GM19438 (cell line): ENCODE results near the gene DPCD.
"Not testable (repeated sequence)": the region's sequence is repeated elsewhere in the genome, so short reads cannot be mapped to it uniquely, and the experiment has no call there.

Experiments
- ATAC-seq: cut with Tn5 transposase; IDR thresholded peaks from one replicate; pipeline ENCODE4 v1.9.1; 2021; ENCODE audit warnings: low read depth; ENCODE audit not compliant: unreplicated experiment

The DPCD gene

DNA sequence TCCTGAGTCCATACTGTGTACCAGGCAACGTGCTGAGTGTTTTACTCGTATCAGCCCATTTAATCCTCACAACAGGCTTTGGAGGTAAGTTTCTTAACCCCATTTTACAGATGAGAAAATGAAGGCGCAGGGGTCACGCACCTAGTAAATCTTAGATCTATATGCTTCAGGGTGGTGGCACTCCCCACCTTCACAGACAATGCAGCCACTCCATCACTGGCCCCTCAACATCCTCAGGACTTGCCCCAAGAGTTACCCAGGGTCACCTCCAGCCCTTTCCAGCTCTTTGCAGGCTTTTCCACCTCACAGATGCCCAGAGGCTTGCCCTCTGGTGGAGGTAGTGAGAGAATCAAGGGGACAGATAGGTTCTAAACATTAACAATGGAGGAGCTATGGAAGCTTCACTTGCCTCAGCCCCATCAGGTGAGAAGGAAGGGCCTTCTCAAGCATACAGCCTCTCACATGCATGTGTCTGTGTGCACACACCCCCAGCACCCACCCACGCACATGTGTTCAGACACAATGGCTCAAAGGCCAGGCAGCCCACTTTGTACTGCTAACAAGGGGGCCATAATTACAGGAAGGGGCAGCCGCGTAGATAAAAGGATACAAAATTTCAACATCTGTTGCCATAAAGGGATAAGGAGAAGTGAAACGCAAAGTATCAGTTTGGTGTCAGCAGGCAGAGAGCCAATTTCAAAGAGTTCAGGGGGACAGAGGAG, 29.1 kb downstream of the DPCD start:
- ATAC-seq, result no peak

DNA sequence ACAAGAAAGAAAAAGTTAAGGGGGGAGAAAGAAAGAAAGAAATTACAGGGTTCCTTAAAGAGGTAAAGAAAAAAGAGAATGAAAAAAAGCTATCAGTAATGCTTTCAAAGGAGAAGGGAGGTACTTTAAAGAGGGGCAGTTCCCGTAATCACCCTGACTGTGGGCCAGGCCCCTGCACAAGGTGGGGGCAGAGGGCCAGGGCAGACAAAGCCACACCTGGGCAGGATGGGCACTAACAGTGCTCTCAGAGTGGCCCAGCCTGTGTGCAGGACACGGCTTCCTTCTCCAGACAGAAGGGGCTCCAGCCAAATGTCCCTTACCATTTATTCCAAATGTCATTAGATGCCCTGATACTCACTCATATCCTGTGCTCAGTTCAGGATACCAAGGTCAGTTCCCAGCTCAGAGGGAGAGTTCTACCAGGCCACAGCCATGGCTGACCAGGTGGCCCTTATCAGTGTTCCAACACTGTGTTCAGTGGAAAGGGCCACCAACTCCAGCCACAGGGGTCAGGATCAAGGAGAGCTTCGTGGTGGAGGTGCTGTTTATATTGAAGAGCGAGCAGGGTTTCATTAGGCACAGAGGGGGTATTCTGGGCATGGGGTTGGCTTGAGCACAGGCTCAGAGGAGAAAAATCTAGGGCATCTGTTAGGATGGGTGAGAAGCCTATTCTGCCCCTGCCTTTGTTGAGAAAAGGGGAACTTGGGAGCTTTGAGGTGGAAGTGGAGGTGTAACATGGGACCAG, 29.9 kb downstream of the DPCD start:
- no peak for ATAC-seq

DNA sequence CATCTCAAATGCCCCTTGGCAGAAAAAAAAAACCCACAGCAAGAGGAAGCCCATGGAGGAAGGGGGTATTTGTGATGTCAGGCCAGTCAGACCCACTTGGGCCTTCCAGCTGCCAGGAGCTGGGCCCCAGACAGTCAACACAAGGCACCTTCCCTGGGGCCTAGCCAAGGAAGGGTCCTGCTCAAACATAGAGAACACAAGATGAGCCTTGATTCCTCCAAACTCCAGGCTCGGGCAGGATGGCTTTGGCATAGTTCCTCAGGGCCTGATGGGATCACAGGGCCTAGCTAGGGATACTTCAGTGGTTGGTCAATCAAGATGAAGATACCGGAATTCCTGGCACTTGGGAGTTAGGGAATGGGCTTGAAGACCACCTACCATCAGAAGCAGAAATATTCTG, 30.8 kb downstream of the DPCD start:
- no peak for ATAC-seq

DNA sequence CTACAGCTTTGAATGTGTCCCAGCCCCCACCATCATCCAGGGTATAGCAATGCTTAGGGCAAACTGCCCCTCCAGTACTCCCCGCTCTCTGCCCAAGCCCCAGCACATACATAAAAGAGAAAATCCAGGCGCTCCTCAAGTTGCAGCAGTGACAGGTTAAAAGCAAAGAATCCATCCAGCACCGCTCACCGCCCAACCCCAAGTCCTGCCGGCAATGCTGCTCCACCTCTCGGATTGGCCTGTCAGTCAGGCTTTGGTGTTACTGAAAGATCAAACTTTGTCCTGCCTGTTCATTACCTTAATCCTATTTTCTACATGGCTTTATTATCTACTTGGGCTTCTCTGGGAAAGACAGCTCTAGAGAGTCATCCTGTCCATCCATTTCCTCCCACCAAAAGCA, 31.9 kb downstream of the DPCD start:
- ATAC-seq, result no peak

DNA sequence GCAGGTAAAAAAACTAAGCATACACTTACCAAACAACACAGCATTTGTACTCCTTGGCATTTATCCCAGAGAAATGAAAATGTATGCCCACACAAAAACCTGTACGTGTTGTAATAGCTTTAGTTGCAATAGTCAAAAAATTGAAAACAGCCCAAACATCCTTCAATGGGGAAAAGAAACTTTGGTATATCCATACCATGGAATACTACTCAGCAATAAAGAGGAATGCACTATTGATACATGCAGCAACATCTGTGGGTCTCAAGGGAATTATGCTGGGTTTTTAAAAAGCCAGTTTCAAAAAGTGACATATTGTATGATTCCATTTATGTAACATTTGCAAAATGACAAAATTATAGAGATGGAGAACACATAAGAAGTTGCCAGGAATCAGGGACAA, 35.4 kb downstream of the DPCD start:
- ATAC-seq, result no peak

DNA sequence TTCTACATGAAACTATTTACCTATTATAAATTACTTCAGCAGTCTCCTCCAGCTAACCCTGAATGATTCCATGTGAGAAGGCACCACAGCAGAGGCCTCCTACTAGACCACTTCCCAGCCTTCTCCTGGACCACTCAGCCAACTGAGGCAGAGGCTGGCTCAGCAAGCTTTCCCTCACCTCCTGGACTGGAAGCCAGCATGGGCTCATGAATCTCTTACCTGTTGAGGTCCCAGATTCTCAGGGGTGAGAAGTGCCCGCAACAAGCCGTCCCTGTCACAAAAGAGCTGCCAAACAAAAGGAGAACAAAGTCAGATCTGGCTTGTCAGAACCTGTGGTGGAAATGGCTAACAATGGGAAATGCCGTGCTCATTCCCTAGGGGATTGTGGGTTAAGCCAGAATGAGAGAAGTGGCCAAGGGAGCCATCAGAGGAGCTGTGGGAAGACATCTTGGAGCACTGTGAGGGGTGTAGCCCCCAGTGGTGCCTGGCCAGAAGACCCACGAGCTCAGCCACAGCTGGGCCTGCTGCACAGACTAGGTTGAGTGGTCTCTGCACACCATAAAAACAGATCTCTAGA, 36.5 kb downstream of the DPCD start:
- ATAC-seq, result no peak

DNA sequence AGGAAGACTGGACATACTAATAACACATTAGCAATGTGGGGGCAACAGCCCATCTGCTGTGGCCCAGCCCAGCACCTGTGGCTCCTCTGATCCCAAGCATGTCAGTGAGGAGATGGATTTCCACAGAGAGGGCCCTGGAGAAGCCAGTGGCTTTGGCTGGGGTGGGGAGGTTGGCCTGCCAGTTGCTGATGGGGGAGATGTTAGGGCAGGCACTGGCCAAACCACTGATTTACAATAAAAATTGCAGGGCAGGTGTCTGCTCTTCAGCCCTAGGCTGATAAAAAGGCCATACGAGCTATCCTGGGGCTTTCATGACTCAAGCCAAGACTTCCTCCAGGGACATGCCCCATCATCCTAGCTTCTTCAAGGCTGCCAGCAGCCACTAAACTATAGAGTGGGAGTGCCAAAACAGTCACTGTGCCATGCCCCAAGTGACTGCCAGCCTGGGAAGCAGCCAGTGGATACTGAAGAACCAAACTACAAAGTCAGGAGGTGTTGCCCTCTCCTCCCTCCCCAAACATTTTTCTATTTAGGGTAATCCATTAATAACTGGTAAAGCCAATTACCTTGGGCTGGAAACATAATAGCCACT, 37.8 kb downstream of the DPCD start:
- no peak for ATAC-seq

DNA sequence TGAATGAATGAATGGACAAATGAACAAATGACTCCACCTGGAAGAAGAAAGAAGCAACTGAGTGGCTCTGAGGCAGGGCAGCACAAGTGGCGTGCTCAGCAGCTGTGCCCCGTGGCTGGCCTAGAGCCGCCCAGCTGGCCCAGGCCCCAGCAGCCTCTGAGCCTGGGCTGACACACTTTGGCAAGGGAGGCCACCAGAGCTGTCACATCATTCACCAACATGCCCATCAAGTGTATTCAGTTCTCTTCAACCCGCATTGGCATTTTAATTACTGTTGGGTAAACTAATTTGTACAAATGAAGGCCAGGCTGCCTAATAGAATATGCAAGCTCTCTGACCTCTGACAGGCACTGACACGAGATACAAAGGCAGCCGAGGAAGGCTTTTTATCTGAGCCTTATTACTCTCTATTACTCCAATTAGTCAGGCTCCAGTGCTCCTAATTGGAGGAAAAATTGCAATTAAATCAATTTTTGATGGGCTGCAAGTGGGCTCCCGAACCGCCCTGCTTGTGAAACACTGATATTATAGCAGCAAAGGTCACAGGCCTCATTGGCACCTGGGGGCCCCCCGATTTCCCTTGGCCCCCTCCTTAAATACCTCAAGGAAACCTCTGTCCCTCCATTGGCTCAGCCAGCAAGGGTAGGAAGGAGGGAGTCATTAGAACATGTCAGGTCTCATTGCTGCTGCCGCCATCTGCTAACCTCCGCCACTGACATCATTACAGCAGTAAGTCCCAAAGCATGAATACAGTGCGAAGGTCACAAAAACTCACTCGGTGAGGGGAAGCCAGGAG, 41.9 kb downstream of the DPCD start:
- ATAC-seq, result no peak

DNA sequence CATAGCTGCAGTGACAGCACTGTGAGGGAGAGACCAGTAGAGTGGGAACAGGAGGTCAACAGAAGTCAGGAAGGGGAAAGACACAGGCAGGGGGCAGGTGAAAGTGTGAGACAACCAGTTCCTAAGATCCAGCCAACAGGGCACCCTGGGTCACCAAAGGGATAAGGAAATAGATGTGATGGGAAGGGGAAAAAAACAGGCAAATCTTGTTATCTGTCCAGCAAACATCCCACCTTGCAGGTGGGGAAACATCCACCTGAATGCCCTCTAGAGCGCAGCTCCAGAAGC, 42.5 kb downstream of the DPCD start:
- ATAC-seq, result no peak

DNA sequence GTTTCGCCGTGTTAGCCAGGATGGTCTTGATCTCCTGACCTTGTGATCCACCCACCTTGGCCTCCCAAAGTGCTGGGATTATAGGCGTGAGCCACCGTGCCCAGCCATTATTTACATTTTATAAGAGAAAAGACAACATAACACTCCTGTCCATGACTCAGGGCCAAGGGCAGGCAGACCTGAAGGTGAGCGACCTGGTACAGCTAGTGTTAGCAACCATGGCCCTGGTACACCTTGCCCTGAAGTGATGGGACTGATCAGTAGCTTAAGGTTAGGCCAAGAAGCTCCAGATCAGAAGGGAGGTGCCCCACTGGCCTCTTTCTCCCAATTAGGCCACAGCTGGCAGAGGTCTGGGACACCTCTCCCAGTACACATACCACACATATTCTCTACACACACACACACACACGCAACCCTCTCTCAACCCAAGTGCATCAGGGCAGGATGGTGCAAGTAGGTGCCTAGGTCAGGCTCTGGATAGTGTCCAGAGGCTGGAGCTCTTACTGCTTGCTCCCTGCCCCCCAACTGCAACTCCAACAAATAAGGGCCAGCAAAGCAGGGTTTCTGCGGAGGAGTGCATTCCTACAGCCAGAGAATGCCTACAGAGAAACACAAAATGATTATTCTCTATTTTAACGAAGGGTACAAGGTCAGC, 43.8 kb downstream of the DPCD start:
- ATAC-seq, result no peak

DNA sequence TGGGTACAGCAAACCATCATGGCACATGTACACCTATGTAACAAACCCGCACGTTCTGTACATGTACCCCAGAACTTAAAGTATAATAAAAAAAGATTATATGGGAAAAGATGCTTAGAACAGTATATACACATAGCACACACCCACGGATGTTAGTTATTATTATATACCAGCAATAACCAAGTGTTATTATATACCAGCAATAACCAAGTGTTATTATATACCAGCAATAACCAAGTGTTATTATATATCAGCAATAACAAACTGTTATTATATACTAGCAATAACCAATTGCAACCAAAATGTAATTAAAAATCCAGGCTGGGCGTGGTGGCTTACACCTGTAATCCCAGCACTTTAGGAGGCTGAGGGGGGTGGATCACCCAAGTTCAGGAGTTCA, 45.4 kb downstream of the DPCD start:
- not testable (repeated sequence) for ATAC-seq

DNA sequence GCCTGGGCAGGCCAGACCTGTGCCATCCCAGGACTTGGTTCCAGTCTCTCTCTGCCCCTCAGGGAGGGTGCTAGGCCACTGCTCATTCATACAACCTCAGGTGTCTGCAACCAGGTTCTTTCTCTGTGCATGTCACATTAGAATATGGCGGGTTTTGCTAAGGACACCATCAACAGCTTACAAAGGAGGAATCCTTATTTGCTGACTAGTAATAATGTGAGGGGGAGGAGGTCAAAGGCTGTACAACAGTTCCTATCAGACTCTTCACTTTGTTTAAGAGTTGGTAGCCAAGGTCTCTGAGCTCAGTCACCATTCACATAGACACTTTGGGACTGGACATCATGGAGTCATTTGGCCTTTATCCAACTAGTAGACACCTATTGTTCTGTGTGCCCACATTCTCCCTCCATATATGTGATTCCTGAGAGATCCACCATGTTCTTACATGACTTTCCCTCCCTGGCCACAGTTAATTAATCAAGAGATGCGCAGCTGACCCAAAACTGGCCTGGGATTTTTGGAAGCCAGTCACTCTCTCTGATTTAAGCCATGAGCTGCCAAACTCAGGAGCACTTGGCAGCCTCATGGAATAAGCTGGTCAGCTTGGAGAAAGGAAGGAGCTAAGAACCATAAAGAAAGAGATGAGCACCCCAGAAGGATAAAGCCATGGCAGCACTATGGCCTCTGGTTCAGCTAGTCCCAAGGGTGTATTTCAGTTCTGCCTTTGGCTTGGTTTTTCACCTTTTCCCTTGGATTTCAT, 51.2 kb downstream of the DPCD start:
- ATAC-seq, result no peak

DNA sequence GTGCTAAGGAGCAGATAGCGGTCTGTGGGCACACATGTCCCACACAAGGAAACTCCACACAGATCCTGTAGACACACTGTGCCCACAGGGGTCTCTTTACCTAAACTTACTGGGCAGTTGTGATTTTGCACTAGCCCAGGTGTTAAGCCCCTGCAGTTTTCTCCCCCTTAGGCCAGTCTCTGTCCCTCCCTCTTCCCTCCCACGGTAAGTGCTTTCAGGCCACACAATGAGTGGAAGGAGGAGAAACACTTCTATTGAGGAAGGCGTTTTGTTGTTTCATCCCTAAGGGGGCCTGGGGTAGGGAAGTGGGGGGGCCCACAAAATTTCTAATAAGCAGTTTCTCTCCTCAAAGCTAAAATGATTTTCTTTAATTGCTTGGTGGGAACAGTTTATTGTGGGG, 55.4 kb downstream of the DPCD start:
- ATAC-seq, result no peak

DNA sequence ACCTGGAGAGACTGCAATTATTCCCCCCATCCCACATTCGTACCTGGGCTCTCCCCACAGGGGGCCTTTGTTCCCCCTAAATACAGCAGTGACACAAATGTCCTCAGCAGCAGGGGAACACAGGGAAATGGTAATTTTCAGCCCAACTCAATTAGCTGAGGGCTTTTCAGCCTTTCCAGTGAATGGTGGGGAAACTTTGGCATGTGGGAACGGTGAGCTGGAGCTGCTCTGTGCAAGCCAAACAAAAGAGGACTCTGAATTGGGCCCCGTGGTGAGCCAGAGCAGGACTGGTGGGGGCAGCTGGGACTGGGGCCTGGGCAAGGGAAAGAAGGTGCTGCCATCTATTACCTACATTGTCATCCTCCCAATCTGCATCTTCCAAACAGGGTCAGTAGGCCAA, 55.9 kb downstream of the DPCD start:
- no peak for ATAC-seq

DNA sequence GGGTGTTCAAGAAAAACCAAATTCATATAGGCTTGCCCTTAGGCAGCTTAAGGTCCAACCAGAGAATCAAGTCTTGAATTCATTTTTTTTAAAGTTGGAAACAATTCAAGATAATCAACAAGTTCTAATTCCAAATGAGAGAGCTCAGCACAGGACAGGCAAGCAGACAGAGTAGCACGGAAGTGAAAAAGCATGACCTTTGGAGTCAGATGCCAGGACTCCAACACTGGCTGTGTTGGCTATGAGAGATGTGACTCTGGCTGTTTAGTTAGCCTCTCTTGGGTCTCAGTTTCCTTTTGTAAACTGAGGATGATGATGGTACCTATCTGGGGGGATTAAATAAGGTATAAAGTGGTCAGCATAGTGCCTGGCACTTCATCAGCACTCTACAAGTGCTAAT, 57.5 kb downstream of the DPCD start:
- no peak for ATAC-seq

DNA sequence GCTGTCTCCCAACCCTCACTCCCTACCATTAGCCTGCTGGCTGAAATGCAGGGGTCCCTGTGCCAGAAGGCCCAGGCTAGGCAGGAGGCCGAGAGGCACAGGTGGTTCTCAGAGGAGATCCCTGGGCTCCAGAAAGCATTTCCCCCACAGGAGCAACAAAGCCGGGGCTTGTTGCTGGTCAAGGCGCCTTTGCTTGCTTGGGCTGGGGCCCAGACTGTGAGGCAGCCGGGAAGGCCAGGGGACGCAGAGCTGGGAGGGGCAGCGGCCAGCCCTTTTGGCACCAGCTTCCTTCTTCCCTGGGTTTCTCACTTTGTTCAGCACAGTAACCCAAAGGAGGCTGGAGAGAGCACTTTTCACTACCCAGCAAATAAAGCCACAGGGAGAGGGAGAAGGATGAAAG, 58.2 kb downstream of the DPCD start:
- no peak for ATAC-seq

DNA sequence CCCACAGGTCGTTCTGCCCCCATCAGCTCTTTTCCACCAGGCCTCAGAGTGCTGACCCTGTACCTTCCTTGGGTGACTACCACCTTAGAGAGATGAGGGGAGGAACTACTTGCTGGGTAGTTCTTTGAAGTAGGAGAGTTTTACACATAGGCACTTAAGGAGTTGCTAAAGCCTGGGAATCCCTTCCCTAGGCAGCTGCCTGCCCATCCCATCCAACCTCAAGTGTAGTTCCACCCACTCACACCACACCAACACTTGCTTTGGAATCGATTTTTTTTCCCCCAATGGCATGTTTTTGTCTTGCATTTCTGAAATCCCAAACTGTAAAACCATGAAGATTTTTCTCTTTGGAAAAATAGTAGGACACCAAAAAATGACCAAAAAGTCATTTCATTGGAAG, 59.1 kb downstream of the DPCD start:
- no peak for ATAC-seq

DNA sequence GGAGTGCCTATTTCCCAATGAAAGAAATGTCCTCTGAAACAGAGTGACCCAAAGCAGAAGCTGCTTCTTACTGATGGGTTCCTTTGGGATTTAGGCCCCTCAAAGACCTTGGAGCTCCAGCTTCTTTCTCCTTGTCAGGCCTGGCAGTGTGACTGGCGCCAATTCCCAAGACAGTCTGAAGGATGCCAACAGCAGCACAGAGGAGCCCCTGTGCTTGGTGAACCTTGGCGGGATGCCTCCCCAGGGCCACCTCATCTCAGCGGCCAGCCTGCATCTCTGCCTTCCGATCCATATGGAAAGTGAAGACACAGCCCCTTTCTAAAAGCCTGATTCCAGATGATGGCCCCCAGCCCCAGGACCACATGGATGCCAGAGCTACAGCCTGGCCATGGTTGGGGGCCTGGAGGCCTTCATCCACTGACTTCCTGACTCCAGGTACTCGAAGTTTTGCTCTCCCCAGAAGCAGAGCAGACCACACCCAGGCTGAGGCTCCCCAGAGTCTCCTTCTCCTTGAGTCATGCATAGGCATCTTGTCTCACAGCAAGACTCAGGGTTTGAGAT, 61.5 kb downstream of the DPCD start:
- ATAC-seq, result no peak

DNA sequence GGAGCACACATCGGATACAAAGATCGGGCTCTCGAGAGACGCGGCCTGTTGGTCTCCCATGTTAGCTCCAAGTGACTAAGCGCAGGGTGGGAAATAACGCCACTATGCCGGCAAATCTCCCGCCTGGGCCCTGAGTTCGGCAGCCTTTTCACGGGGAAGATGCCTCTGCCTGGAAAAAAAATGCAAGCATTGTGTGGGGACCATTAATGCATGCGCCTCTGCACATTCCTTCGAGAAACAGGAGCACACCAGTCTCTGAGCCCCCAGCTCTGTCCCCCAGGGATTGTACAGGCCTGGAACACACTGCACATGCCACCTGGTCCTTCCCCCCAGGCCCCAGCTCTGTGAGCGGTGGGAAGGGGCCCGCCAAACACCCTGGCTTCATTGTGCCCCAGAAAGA, 62.7 kb downstream of the DPCD start:
- ATAC-seq, result no peak

DNA sequence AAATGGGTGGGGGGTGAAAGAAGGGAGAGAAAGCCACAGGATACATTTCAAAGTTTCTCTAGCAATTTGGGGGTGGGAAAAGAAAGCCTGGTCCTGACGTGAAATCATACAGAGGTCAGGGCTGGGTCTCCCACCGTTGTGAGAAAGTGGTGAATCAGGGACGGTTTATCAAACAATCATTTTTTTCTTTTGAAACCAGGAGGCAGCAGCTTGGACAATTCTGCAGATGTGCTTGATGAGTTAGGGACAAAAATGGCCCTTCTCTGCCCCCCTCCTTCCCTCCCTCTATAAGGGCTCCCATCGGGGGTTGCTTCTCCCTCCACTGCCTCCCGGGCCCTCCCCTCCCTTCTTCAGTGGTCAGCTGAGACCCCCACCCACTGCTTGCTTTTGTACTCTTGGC, 63.2 kb downstream of the DPCD start:
- ATAC-seq, result no peak
